CD4-positive, alpha-beta T cell treated with Interleukin-17A for 4 hours (primary cell): ENCODE data around the gene TRIO.

Experiments
- DNase-seq: peaks from one replicate; pipeline ENCODE4 v3.0.0-alpha.2; 2020; ENCODE audit warnings: mixed read lengths

Gene TRIO

DNA sequence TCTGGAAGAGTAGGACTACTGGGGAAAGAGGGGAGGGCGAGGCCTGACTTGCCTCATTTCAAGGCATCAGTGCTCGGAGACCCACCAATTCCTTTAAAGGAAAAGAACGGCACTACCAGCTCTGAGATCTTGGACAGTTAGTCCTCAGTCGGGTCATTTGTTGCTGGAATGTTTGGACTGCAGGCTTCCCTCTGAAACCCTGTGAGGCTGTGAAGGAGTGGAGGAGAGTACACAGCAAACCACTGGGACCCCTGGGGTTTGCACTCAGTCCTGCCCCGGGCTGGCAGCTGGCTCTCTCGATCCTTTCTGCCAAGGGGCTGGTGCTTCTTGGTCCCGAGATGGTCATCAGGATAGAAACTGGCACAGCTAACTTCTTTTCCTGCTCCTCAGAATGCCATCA is 194.5 kb downstream of the TRIO start:
- no peak for DNase-seq

DNA sequence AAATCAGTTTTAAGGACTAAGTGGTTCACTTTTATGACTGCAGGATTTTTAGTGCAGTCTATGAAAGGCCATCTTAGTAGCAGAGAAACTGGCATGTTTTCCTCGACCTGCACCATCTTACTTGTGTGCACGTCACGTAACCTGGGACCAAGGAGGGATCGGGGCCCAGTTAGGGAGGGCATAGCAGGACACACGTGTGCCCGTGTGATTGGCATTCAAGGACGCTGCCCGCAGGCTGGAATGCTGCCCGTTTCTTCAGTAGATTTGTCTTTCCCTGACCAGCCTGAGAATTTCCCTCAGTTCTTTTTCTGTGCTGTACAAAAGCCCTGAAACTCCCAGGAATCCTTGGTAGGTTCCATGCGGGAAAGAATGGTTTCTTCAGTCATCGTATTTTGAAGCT is 196.3 kb downstream of the TRIO start:
- no peak for DNase-seq

DNA sequence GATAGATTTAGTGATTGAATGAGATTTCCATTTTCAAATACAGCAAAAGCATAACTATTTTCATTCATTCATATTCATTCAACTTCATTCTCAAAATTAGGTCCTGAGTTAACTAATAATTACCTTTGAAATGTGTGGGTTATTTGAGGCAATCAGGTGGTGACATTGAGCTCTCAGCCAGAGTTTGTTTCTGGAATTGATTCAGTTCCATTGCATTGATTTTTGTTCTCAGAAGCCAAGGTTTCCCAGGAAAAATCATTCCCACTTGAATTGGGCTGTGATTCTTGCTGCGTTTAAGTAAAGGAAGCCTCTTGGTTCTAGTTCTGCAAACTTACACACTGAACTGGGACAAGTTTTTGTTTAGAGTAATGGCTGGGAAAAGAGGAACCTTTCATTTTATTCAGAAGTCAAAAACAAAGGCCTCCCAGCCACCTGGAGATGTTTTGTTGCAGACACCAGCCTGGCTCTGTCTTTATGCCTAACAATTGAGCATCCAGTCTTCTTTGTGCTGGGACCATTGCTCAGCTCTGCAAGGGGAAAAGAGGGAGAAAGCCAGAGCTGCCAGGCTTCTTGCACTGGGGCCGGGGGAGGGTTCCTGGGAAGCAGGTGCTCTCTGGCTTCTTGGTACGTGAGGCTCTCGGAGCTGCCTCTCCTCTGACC is 198.6 kb downstream of the TRIO start:
- DNase-seq, result no peak

GRCh38 chr5:14342306-14342705 is 199.2 kb downstream of the TRIO start:
- no peak for DNase-seq

DNA sequence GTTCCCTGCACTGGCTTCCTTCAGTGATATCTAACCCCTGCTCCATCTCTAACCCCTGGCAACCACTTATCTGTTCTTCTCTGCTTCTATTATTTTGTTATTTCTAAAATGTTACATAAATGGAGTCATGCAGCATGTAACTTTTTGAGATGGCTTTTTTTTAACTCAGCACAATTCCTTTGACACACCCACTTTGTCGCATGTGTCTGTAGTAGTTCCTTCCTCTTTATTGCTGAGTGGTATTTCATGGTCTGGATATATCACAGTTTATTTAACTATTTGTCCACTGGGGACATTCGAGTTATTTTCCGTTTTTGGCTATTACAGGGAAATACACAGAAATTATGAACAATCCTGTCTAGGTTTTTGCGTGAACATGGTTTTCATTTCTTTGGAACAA is 200.2 kb downstream of the TRIO start:
- no peak for DNase-seq

DNA sequence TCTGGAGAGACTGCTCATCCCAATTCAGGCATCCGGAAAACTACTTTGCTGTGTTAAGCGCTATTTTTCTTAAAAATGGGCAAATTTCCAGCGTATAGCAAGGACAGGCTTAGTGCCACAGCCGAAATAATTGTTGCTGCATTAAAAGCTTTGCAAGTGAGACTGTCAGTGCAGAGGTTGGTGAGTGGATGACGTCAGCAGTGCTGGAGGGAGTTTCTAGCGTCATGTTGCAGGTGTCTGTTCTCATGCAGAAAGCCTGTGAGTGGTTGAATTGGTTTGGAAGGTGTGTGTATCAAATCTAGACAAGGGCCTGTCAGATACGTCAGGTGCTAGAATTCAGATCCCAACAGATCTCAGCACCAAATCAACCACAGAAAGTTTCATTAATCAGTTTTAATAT is 204.4 kb downstream of the TRIO start:
- no peak for DNase-seq

- DNase-seq, result no peak
Measured at GRCh38 chr5:14348142-14348541, 205.0 kb downstream of the TRIO start.

DNA sequence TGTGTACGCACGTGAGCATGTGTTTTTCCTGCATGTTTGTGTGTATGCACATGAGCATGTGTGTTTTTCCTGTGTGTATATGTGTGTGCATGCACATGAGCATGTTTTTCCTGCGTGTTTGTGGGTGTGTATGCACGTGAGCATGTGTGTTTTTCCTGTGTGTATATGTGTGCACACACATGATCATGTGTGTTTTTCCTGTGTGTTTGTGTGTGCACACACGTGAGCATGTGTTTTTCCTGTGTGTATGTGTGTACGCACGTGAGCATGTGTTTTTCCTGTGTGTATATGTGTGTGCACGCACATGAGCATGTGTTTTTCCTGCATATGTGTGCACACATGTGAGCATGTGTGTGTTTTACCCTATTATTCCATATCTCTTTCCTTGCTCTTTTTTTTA is 205.9 kb downstream of the TRIO start:
- DNase-seq, result no peak

GRCh38 chr5:14351086-14351661 is 208.0 kb downstream of the TRIO start:
- DNase-seq, result no peak

GRCh38 chr5:14351845-14352712 is 208.9 kb downstream of the TRIO start:
- DNase-seq, result peak; percentile 69

- DNase-seq, result no peak
Measured at GRCh38 chr5:14353726-14354474, 210.8 kb downstream of the TRIO start.

GRCh38 chr5:14355391-14355790 is 212.2 kb downstream of the TRIO start:
- DNase-seq, result no peak

GRCh38 chr5:14356305-14356704 is 213.2 kb downstream of the TRIO start:
- DNase-seq, result no peak

DNA sequence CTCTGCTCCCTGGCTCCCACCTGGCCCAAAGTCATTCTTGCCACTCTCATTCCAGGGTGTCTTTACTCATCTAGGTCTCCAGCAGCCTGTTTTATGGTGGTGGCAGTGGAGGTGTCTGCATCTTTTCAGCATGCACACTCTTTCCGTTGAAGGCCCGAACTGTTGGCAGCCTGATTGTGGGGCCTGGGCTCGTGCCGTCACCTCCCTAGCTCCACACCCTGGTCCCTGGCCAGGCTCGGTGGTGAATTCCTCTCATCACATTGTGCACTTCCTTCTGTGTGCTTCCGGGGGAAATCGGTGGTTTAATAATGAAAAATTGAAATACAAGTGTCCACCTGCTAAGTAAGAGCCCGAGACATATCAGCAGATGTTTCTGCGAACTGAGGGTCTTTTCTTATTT is 214.3 kb downstream of the TRIO start:
- no peak for DNase-seq

- no peak for DNase-seq
Measured at GRCh38 chr5:14357851-14358250, 214.7 kb downstream of the TRIO start.

DNA sequence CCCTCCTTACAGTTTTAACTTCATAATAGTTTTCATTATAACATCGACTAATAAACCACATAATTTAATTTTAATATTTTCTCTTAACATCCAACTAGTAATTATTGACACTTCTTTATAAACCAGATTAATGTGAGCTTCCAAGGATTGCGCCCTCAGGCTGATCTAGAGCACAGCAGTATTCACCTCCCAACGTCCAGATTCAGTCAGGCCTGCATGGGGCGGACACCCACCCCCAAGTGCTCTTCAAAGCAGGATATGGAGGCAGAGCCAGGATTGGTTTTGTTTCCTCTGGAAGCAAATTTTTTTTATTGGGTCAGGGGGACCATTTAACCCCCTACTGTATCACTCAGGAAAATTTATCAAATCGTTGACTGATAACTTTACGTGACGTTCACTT is 215.4 kb downstream of the TRIO start:
- DNase-seq, result no peak

GRCh38 chr5:14359069-14360043 is 216.2 kb downstream of the TRIO start:
- no peak for DNase-seq

DNA sequence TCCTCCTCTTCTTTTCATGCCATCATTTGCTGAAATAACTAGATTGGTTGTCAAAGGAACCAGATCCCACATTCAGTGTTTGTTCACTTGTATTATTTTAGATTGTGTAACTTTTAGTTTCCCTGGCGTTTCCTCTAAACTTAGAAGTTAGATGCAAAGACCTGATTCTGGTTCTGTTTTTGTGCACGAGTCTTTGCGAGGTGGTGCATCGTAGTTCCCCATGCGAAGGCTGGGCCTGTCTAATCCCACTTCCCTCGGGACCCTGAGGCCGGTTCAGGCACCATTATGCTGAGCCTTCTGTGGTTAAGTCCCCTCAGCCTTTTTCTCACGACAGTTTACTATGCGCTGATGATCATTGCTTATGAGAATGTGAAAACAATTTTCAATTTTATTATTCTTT is 219.3 kb downstream of the TRIO start:
- no peak for DNase-seq

- no peak for DNase-seq
Measured at GRCh38 chr5:14364096-14364495, 221.0 kb downstream of the TRIO start.

DNA sequence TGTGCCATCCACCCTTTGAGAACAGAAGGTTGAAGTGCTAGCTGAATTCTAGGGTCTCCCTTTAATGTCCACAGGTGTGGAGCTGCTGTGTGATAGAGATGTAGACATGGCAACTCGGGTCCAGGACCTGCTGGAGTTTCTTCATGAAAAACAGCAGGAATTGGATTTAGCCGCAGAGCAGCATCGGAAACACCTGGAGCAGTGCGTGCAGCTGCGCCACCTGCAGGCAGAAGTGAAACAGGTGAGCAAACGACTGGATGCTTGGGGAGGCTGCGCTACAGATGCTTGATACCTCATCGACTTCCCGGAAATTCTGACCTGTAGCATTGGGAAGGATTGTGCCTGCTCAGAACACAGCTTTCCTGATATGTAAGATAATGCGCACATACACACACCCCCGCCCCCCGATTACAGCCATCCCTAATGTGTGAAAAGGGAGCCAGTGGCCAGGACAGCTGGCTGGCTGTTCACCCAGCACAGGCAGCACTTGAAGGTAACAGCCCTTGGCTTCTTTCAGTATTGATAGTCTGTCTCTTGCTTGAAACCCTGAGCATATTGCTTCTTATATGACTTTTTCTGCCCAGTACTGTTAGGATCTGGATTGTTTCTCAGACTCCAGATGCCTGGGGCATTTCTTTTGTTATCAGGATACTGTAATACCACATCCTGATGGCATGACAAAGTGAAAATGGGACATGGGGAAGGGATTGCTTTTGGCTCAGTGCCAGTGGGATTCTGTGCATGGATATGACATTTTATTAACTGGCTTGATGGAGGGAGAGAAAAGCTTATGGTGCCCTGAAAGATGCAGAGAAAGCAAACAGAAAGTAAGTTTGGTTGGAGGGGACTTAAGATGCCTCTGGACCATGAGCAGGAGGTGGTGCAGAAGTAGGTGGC is 221.7 kb downstream of the TRIO start:
- peak; percentile 23 for DNase-seq

GRCh38 chr5:14365831-14366430 is 222.8 kb downstream of the TRIO start:
- DNase-seq, result no peak
